GM21786 (cell line): Measurements from ENCODE around the gene PEX14.
"Not testable (repeated sequence)": the region's sequence is repeated elsewhere in the genome, so short reads cannot be mapped to it uniquely, and the experiment has no call there.

Experiments
- ATAC-seq: cut with Tn5 transposase; IDR thresholded peaks from one replicate; pipeline ENCODE4 v1.9.1; 2021; ENCODE audit not compliant: unreplicated experiment

PEX14 gene

GRCh38 chr1:10474613-10475507, at the start of gene PEX14:
TSS of gene PEX14 (plus strand) at chr1:10474950. CDS start at chr1:10474967, 17 bp downstream.
- peak; percentile 66 for ATAC-seq

GRCh38 chr1:10425826-10426534, 48.8 kb upstream of the PEX14 start:
- not testable (repeated sequence) for ATAC-seq

- ATAC-seq: not testable (repeated sequence)
Measured at GRCh38 chr1:10426535-10426848, 48.3 kb upstream of the PEX14 start.

GRCh38 chr1:10428984-10429383, 45.8 kb upstream of the PEX14 start:
- no peak for ATAC-seq

GRCh38 chr1:10429868-10430215, 44.9 kb upstream of the PEX14 start:
- no peak for ATAC-seq

GRCh38 chr1:10430216-10431069, 44.3 kb upstream of the PEX14 start, which contains the start of gene CENPS:
TSS of gene CENPS (plus strand) at chr1:10430433. CDS start at chr1:10430518, 85 bp downstream.
- ATAC-seq: peak; percentile 77

- peak; percentile 7 for ATAC-seq
Measured at GRCh38 chr1:10431070-10431730, 43.5 kb upstream of the PEX14 start.

GRCh38 chr1:10432910-10433700, 41.6 kb upstream of the PEX14 start:
- ATAC-seq: no peak

GRCh38 chr1:10433790-10434189, 41.0 kb upstream of the PEX14 start:
- ATAC-seq: no peak

- no peak for ATAC-seq
Measured at GRCh38 chr1:10434590-10434989, 40.2 kb upstream of the PEX14 start.

GRCh38 chr1:10437052-10437451, 37.7 kb upstream of the PEX14 start:
- no peak for ATAC-seq

GRCh38 chr1:10438677-10439163, 36.0 kb upstream of the PEX14 start:
- no peak for ATAC-seq

GRCh38 chr1:10440305-10440704, 34.4 kb upstream of the PEX14 start:
- no peak for ATAC-seq

- no peak for ATAC-seq
Measured at GRCh38 chr1:10440794-10441193, 34.0 kb upstream of the PEX14 start.

GRCh38 chr1:10444248-10444647, 30.5 kb upstream of the PEX14 start:
- ATAC-seq: no peak

- no peak for ATAC-seq
Measured at GRCh38 chr1:10444795-10445397, 29.9 kb upstream of the PEX14 start.

GRCh38 chr1:10446790-10447422, 27.8 kb upstream of the PEX14 start:
- no peak for ATAC-seq

GRCh38 chr1:10449751-10450150, 25.0 kb upstream of the PEX14 start, which contains the start of gene CORT:
TSS of gene CORT (plus strand) at chr1:10450031. CDS start at chr1:10450224, 193 bp downstream.
- no peak for ATAC-seq
